NCI-H748 treated with DMSO at 0.1 percent for 48 hours (cell line): Measurements from ENCODE around the gene RPF1.
"Not testable (repeated sequence)": the region's sequence is repeated elsewhere in the genome, so short reads cannot be mapped to it uniquely, and the experiment has no call there.

Source experiments
- DNase-seq: peaks from one replicate; lab custom pipeline; 2025; lab: John Stamatoyannopoulos, UW

RPF1 gene

GRCh38 chr1:84478876-84479868 is at the start of gene RPF1:
TSS of gene RPF1 (plus strand) at chr1:84479266. CDS start at chr1:84479282, 16 bp downstream.
- peak; percentile 59 for DNase-seq

GRCh38 chr1:84430546-84430945 is 48.5 kb upstream of the RPF1 start:
- no peak for DNase-seq

GRCh38 chr1:84433258-84434080 is 45.6 kb upstream of the RPF1 start:
- DNase-seq: peak; percentile 76

- no peak for DNase-seq
Observed at GRCh38 chr1:84434081-84434769, 44.8 kb upstream of the RPF1 start.

- DNase-seq: no peak
Observed at GRCh38 chr1:84434801-84435549, 44.1 kb upstream of the RPF1 start.

GRCh38 chr1:84436876-84437655 is 42.0 kb upstream of the RPF1 start:
- DNase-seq: no peak

GRCh38 chr1:84442256-84442655 is 36.8 kb upstream of the RPF1 start:
- DNase-seq: peak; percentile 8

GRCh38 chr1:84442747-84443646 is 36.1 kb upstream of the RPF1 start:
- not testable (repeated sequence) for DNase-seq

- DNase-seq: not testable (repeated sequence)
Observed at GRCh38 chr1:84448704-84449103, 30.4 kb upstream of the RPF1 start.

GRCh38 chr1:84450910-84451309 is 28.2 kb upstream of the RPF1 start:
- no peak for DNase-seq

- no peak for DNase-seq
Observed at GRCh38 chr1:84452436-84452835, 26.6 kb upstream of the RPF1 start.

GRCh38 chr1:84462118-84462517 is 16.9 kb upstream of the RPF1 start:
- DNase-seq: no peak

- no peak for DNase-seq
Observed at GRCh38 chr1:84467298-84467697, 11.8 kb upstream of the RPF1 start.

GRCh38 chr1:84476225-84476624 is 2.8 kb upstream of the RPF1 start:
- no peak for DNase-seq

GRCh38 chr1:84479998-84480397 is 932 bp downstream of the RPF1 start:
- no peak for DNase-seq

GRCh38 chr1:84480650-84481049 is 1.6 kb downstream of the RPF1 start:
- no peak for DNase-seq

- no peak for DNase-seq
Observed at GRCh38 chr1:84481317-84481716, 2.3 kb downstream of the RPF1 start.

- no peak for DNase-seq
Observed at GRCh38 chr1:84488107-84488506, 9.0 kb downstream of the RPF1 start.

- DNase-seq: no peak
Observed at GRCh38 chr1:84489766-84490165, 10.7 kb downstream of the RPF1 start.

- DNase-seq: no peak
Observed at GRCh38 chr1:84492726-84493125, 13.7 kb downstream of the RPF1 start.
